ENCODE measurements around the gene STAT5B. TPM values are rescaled to one million over a fixed set of nuclear protein-coding genes. Genes with fewer than 3 reads are reported as not detected.

Gene STAT5B
- total RNA-seq, result 19.6 and 20.9 TPM in 2 replicates

GRCh38 chr17:42276359-42276608, at the start of gene STAT5B:
TSS of gene STAT5B (minus strand) at chr17:42276391. CDS start at chr17:42232127, 44,264 bp downstream.

GRCh38 chr17:42287977-42288802, 12.0 kb upstream of the STAT5B start, which contains the start of gene STAT5A:
TSS of gene STAT5A (plus strand) at chr17:42288498. CDS start at chr17:42289412, 914 bp downstream.

GRCh38 chr17:42193969-42194899, 82.0 kb downstream of the STAT5B start, which contains the start of gene GHDC:
TSS of gene GHDC (minus strand) at chr17:42194494. CDS start at chr17:42193581, 913 bp downstream.

DNA sequence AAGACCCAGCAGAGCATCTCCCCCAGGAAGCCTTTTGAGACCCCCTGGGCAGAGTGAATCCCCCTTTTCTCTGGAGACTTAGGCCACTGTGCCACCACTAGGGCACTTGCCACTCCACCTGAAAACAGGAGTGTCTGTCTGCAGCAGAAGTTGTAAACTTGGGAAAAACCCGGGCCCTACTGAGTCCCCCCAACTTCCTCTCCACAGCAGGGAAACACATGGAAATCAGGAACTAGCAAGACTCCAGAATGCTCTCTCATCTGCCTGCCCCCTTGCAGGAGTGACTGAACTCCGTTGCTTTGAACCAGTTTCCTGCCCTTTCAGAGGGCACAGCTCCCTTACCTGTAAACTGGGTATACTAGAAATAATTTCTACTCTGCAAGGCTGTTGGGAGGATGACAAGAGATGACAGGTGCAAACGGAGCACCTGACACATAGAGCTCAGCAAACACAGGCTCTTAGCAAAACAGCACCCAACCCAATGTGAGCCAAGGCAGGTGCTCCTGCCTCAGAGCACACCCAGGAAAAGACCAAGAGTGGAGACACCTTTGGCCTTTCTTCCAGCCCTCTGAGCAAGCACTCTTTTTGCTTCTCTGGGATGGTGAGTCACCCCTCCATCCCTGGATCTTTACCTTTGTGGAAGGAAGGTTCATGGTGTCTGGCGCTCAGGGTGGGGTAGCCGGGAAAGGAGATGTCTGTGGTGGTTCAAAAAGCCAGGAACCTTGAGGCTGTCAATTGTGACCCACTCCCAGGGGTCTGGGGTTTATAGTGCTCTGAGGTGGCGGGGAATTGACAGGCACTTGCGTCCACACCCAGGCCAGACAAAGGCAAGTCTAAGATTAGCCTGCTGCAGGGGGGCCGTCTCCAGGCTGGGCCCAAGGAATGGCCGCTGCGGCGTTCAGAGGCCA, 91.2 kb downstream of the STAT5B start, which contains the start of gene HCRT:
HCRT (minus strand) TSS at position 740 of the 908 bp plus-strand sequence; CDS start at position 653, 87 bp downstream.

DNA sequence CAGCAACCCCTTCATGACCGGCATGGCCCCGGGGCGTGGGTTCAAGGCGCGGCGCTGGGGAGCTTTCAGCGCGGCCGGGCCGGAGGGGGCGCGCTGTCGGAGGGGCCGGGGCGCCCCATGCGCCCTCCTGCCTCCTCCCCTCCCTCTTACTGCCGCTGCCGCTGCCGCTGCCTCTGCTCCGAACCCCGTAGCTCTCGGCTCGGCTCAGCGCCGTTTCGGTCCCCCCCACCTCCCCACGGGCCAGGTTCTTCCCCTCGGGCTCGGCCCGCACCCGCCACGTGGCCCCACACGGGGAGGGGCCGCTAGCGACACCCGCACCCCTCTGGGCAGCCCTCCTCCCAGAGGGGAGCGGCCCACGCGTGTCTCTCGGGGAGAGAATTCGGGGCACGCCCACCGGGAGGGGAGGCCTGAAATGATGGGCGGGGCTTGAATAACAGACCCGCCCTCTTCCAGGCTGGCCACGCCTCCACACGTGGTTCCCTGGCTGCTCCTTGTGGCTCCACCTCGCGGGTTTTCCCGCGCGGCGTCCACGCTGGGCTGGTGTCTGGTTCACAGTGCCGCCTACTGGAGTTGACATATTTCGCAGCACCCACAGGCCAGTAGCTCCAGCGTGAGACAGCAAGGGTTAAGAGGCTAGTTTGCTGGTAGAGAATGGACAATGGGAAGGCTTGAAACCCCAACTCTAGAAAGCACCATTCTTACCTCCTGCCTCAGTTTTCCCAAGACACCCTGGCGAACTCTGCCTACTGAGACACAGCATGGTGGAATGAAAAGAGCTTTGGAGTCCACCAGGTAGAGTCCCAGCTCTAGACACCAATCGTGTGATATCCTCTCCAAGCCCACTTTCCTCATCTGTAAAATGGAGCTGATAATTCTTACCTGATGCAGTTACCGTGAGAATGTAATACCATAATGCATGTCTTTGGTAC, 95.0 kb downstream of the STAT5B start, which contains the start of gene KCNH4:
KCNH4 (minus strand) TSS at position 221 of the 929 bp plus-strand sequence; CDS start at position 24, 197 bp downstream.

Other genes with a start within 250 kb of the STAT5B start
- 0.23 and 0.43 TPM in 2 replicates for gene C17orf113, start 225.8 kb downstream of the STAT5B start, total RNA-seq
- 0.60 TPM in 1 of 2 replicates, not detected in the other for gene ZNF385C, start 177.9 kb downstream of the STAT5B start, total RNA-seq
- 10.9 and 11.0 TPM in 2 replicates for gene DHX58, start 163.7 kb downstream of the STAT5B start, total RNA-seq
- 12.0 and 26.2 TPM in 2 replicates for gene KAT2A, start 155.0 kb downstream of the STAT5B start, total RNA-seq
- not detected in 2 replicates for gene HSPB9, start 153.6 kb downstream of the STAT5B start, total RNA-seq
- gene RAB5C, start 121.4 kb downstream of the STAT5B start, total RNA-seq, result 76.7 and 146 TPM in 2 replicates
- not detected in 2 replicates for gene KCNH4, start 95.2 kb downstream of the STAT5B start, total RNA-seq
- gene HCRT, start 90.9 kb downstream of the STAT5B start, total RNA-seq, result not detected in 2 replicates
- 11.7 and 18.6 TPM in 2 replicates for gene GHDC, start 81.9 kb downstream of the STAT5B start, total RNA-seq
- 28.2 and 31.7 TPM in 2 replicates for gene STAT5A, start 12.1 kb upstream of the STAT5B start, total RNA-seq
- gene STAT3, start 112.1 kb upstream of the STAT5B start, total RNA-seq, result 110 and 130 TPM in 2 replicates
- 510 and 922 TPM in 2 replicates for gene CAVIN1, start 146.9 kb upstream of the STAT5B start, total RNA-seq
- gene ATP6V0A1, start 182.5 kb upstream of the STAT5B start, total RNA-seq, result 19.4 and 23.2 TPM in 2 replicates